Fibroblast of upper back skin (primary cell): Measurements from ENCODE around the gene RMDN3.
A peak's percentile ranks its signal among the peaks of the same experiment; 100 is the strongest.

Source experiments
- DNase-seq: peaks from one replicate; pipeline ENCODE4 v3.0.0-alpha.2; 2013

Gene RMDN3

GRCh38 chr15:40772014-40772413 lies 17.0 kb upstream of the RMDN3 start:
- no peak for DNase-seq

GRCh38 chr15:40771242-40771641 lies 16.2 kb upstream of the RMDN3 start:
- no peak for DNase-seq

GRCh38 chr15:40770147-40770721 lies 15.2 kb upstream of the RMDN3 start:
- no peak for DNase-seq

- peak; percentile 13 for DNase-seq
These were observed 14.5 kb upstream of the RMDN3 start, which contains the start of gene C15orf62 for GRCh38 chr15:40769274-40770146. TSS of gene C15orf62 (plus strand) at chr15:40769980. CDS start at chr15:40770496, 516 bp downstream.

- DNase-seq, result no peak
These were observed 13.6 kb upstream of the RMDN3 start for GRCh38 chr15:40768521-40769273.

- no peak for DNase-seq
These were observed 12.9 kb upstream of the RMDN3 start for GRCh38 chr15:40767838-40768500.

GRCh38 chr15:40766906-40767837 lies 12.1 kb upstream of the RMDN3 start:
- DNase-seq, result peak; percentile 19

GRCh38 chr15:40766194-40766815 lies 11.3 kb upstream of the RMDN3 start:
- peak; percentile 28 for DNase-seq

- DNase-seq, result no peak
These were observed 9.6 kb upstream of the RMDN3 start for GRCh38 chr15:40764629-40765103.

- peak; percentile 43 for DNase-seq
These were observed 9.0 kb upstream of the RMDN3 start, which contains the start of gene GCHFR for GRCh38 chr15:40763801-40764628. TSS of gene GCHFR (plus strand) at chr15:40764068. CDS start at chr15:40764181, 113 bp downstream.

GRCh38 chr15:40762919-40763800 lies 8.1 kb upstream of the RMDN3 start:
- DNase-seq, result peak; percentile 69

GRCh38 chr15:40759961-40760360 lies 4.9 kb upstream of the RMDN3 start:
- DNase-seq, result no peak

GRCh38 chr15:40756938-40757337 lies 1.9 kb upstream of the RMDN3 start:
- no peak for DNase-seq

GRCh38 chr15:40755812-40756208 lies 756 bp upstream of the RMDN3 start:
- no peak for DNase-seq

GRCh38 chr15:40754574-40754882 lies 526 bp downstream of the RMDN3 start:
- no peak for DNase-seq

- no peak for DNase-seq
These were observed 3.3 kb downstream of the RMDN3 start for GRCh38 chr15:40751745-40752144.

GRCh38 chr15:40750885-40751284 lies 4.2 kb downstream of the RMDN3 start:
- no peak for DNase-seq

- no peak for DNase-seq
These were observed 5.9 kb downstream of the RMDN3 start for GRCh38 chr15:40749151-40749630.
